ENCODE data around the gene RHBDD3. TPM values are rescaled to one million over a fixed set of nuclear protein-coding genes. Genes with fewer than 3 reads are reported as not detected.

Gene RHBDD3
- total and polyA plus RNA-seq, 9 of the 15 experiments (the other 6 are each of a cell fraction or from before 2014, with no cell fraction given), result 0.32 to 35.6 (median 14.0) TPM

- TF ChIP-seq, protein P1, sequence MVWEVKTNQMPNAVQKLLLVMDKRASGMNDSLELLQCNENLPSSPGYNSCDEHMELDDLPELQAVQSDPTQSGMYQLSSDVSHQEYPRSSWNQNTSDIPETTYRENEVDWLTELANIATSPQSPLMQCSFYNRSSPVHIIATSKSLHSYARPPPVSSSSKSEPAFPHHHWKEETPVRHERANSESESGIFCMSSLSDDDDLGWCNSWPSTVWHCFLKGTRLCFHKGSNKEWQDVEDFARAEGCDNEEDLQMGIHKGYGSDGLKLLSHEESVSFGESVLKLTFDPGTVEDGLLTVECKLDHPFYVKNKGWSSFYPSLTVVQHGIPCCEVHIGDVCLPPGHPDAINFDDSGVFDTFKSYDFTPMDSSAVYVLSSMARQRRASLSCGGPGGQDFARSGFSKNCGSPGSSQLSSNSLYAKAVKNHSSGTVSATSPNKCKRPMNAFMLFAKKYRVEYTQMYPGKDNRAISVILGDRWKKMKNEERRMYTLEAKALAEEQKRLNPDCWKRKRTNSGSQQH (CRISPR knock-in tag; IDR thresholded peaks at IDR 0.05), result no peak
- TF ChIP-seq ZBTB1 (CRISPR knock-in tag; IDR thresholded peaks at IDR 0.05; ENCODE audit: borderline replicate concordance, low read depth) (no peak), ZNF830 (CRISPR knock-in tag; IDR thresholded peaks at IDR 0.05) (no peak), CBX3 (IDR thresholded peaks at IDR 0.05; ENCODE audit: borderline replicate concordance in 1 of 2, low read length in 2 of 2) (no peak), MBD2 (IDR thresholded peaks at IDR 0.05; ENCODE audit: borderline replicate concordance, low read depth) (peak; percentile 95), CHD4 (IDR thresholded peaks at IDR 0.05; ENCODE audit: insufficient read depth, insufficient replicate concordance, low read depth, low read length, poor library complexity, severe bottlenecking) (no peak), CBFA2T3 (IDR thresholded peaks at IDR 0.05) (no peak; the same call in none of the 2 replicates), RBM39 (optimal IDR thresholded peaks at IDR 0.05; ENCODE audit: low read depth, low read length) (no peak), MYNN (IDR thresholded peaks at IDR 0.05) (no peak), MYNN (CRISPR knock-in tag; IDR thresholded peaks at IDR 0.05) (no peak), SMAD2 (IDR thresholded peaks at IDR 0.05; ENCODE audit: low read depth, low read length) (no peak), EP400 (IDR thresholded peaks at IDR 0.05) (peak; percentile 93), ZBTB49 (CRISPR knock-in tag; IDR thresholded peaks at IDR 0.05; ENCODE audit: borderline replicate concordance) (no peak)
- TF ChIP-seq, protein P2, sequence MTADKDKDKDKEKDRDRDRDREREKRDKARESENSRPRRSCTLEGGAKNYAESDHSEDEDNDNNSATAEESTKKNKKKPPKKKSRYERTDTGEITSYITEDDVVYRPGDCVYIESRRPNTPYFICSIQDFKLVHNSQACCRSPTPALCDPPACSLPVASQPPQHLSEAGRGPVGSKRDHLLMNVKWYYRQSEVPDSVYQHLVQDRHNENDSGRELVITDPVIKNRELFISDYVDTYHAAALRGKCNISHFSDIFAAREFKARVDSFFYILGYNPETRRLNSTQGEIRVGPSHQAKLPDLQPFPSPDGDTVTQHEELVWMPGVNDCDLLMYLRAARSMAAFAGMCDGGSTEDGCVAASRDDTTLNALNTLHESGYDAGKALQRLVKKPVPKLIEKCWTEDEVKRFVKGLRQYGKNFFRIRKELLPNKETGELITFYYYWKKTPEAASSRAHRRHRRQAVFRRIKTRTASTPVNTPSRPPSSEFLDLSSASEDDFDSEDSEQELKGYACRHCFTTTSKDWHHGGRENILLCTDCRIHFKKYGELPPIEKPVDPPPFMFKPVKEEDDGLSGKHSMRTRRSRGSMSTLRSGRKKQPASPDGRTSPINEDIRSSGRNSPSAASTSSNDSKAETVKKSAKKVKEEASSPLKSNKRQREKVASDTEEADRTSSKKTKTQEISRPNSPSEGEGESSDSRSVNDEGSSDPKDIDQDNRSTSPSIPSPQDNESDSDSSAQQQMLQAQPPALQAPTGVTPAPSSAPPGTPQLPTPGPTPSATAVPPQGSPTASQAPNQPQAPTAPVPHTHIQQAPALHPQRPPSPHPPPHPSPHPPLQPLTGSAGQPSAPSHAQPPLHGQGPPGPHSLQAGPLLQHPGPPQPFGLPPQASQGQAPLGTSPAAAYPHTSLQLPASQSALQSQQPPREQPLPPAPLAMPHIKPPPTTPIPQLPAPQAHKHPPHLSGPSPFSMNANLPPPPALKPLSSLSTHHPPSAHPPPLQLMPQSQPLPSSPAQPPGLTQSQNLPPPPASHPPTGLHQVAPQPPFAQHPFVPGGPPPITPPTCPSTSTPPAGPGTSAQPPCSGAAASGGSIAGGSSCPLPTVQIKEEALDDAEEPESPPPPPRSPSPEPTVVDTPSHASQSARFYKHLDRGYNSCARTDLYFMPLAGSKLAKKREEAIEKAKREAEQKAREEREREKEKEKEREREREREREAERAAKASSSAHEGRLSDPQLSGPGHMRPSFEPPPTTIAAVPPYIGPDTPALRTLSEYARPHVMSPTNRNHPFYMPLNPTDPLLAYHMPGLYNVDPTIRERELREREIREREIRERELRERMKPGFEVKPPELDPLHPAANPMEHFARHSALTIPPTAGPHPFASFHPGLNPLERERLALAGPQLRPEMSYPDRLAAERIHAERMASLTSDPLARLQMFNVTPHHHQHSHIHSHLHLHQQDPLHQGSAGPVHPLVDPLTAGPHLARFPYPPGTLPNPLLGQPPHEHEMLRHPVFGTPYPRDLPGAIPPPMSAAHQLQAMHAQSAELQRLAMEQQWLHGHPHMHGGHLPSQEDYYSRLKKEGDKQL (CRISPR knock-in tag; IDR thresholded peaks at IDR 0.05; ENCODE audit: borderline replicate concordance), result no peak
- TF ChIP-seq, protein P3, sequence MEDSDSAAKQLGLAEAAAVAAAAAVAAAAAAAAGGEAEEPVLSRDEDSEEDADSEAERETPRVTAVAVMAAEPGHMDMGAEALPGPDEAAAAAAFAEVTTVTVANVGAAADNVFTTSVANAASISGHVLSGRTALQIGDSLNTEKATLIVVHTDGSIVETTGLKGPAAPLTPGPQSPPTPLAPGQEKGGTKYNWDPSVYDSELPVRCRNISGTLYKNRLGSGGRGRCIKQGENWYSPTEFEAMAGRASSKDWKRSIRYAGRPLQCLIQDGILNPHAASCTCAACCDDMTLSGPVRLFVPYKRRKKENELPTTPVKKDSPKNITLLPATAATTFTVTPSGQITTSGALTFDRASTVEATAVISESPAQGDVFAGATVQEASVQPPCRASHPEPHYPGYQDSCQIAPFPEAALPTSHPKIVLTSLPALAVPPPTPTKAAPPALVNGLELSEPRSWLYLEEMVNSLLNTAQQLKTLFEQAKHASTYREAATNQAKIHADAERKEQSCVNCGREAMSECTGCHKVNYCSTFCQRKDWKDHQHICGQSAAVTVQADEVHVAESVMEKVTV (CRISPR knock-in tag; IDR thresholded peaks at IDR 0.05), result no peak
- TF ChIP-seq, protein P4, sequence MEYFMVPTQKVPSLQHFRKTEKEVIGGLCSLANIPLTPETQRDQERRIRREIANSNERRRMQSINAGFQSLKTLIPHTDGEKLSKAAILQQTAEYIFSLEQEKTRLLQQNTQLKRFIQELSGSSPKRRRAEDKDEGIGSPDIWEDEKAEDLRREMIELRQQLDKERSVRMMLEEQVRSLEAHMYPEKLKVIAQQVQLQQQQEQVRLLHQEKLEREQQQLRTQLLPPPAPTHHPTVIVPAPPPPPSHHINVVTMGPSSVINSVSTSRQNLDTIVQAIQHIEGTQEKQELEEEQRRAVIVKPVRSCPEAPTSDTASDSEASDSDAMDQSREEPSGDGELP (CRISPR knock-in tag; IDR thresholded peaks at IDR 0.05; ENCODE audit: borderline replicate concordance), result peak; percentile 93
Observed at GRCh38 chr22:29267858-29268510, at the start of gene RHBDD3, which contains the start of gene EWSR1 (continued).

All from K562 (cell line).